Prostate gland (tissue), 2 donors: Measurements from ENCODE around the gene TRIM60.

Source experiments
- POLR2AphosphoS5 ChIP-seq: sonication (generic); formaldehyde crosslinking; IDR thresholded peaks from one replicate; pipeline ENCODE4 v1.6.1; 2017; ENCODE audit warnings: antibody characterized with exemption
- TF ChIP-seq, protein P1 (sequence below), 4 experiments: fragments of 200-600 bp in 2 of 4; fragments of 450-650 bp in 2 of 4; sonication (generic) in 2 of 4; IDR thresholded peaks; 1 replicate in 3 of 4; 2 replicates in 1 of 4; pipeline ENCODE4 v1.5.1; 2016 to 2019; ENCODE audit warnings: antibody characterized with exemption in 4 of 4, mild to moderate bottlenecking in 2 of 4, moderate library complexity in 2 of 4

DNA sequence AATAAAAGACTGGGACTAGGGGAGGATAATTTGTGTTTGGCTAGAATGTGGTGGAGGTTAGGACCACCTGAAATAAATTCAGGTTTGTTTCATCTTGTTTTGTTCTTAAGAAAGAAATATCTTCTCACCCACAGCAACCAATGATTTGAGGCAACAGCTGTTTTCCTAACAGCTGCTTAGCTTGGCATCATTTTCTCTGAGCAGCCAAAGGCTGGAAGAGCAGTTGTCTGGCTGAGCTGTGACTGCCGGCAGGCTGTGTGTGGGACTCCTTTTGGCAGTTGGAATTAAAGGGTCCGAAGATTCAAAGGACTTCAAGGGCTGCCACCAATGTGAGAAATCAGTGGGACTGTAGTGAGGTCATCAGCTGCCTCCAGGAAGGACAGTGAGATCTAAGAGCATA, 26.9 kb downstream of the TRIM60 start:
- no peak for TF ChIP-seq POLR2AphosphoS5
- TF ChIP-seq, protein P1, sequence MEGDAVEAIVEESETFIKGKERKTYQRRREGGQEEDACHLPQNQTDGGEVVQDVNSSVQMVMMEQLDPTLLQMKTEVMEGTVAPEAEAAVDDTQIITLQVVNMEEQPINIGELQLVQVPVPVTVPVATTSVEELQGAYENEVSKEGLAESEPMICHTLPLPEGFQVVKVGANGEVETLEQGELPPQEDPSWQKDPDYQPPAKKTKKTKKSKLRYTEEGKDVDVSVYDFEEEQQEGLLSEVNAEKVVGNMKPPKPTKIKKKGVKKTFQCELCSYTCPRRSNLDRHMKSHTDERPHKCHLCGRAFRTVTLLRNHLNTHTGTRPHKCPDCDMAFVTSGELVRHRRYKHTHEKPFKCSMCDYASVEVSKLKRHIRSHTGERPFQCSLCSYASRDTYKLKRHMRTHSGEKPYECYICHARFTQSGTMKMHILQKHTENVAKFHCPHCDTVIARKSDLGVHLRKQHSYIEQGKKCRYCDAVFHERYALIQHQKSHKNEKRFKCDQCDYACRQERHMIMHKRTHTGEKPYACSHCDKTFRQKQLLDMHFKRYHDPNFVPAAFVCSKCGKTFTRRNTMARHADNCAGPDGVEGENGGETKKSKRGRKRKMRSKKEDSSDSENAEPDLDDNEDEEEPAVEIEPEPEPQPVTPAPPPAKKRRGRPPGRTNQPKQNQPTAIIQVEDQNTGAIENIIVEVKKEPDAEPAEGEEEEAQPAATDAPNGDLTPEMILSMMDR (IDR thresholded peaks at IDR 0.05), result no peak
